Mesangial cell (primary cell): ENCODE results near the gene ZDHHC9. TPM values are rescaled to one million over a fixed set of nuclear protein-coding genes. Genes with fewer than 3 reads are reported as not detected.

Source experiments
- total RNA-seq: library from RNA; depleted of rRNA; stranded (reverse); fragments of >200 nt; gene quantifications from 2 replicates; pipeline ENCODE4 v1.2.3, GENCODE V29; 2015

ZDHHC9 gene
- 14.0 and 25.0 TPM in 2 replicates for total RNA-seq

DNA sequence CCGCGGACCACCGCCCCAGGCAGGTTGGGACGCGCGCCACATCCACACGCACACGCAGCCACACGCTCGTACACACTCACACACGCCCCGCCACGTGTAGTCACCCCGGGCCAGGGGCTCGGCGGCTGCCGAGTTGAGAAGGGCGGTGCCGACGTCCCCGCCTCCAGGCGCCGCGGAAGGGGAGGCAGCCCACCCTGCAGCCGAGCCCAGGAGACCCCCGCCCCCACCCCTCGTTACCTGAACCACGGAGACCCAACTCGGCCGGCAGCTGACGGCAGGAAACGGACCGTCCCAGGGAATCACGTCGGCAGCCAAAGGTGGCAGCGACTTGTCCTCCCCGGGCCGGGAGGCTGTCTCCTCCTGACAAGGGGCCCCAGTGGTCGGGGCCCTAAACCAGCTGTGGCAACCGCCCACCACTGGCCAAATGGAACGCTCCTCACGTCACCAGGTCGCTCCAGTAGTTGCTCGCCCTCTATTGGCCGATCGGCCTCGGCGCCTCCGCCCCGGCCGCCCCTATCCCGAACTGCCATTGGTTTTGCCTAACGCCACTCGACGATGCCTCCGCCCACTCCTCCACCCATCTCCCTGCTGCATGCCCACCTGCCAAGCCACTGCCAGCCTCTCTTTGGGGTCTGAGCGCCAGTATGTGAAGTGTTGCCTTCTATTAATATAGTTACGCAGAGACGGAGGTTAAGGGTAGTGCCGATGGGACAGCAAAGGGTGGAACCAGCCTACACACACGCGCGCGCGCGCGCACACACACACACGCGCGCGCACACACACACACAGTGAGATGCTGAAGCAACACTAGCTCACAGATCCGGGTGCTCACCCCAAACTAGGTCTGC, at the start of gene ZDHHC9:
ZDHHC9 (minus strand) TSS at position 428 of the 848 bp plus-strand sequence. CDS start 1,941 bp downstream, outside the sequence.

DNA sequence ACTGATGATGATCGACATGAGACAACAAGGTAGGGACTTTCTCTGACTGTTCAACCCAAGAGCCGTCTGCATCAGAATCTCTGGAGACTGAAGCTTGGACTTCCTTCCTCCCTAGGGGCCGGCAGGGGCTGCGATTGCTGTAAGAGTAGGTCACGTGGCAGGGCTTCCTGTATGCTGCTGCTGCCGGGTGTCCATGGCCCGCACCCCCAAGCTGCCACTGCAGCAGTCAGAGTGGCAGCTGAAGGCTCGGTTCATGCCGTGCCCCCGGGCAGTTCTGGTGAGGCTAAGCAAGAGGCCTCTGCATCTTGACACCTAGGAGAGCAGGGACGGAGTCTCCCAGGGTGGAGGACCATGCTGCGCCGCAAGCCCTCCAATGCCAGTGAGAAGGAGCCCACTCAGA, 63.9 kb downstream of the ZDHHC9 start, which contains the start of gene SASH3:
SASH3 (plus strand) TSS at position 203 of the 400 bp plus-strand sequence; CDS start at position 352, 149 bp downstream.

Other genes starting within 250 kb of the ZDHHC9 start
- gene APLN, start 188.9 kb downstream of the ZDHHC9 start, total RNA-seq, result 0.33 TPM in 1 of 2 replicates, not detected in the other
- not detected in 2 replicates for gene XPNPEP2, start 104.9 kb downstream of the ZDHHC9 start, total RNA-seq
- gene SASH3, start 63.9 kb downstream of the ZDHHC9 start, total RNA-seq, result not detected in 2 replicates
- 5.5 and 8.6 TPM in 2 replicates for gene UTP14A, start 62.3 kb upstream of the ZDHHC9 start, total RNA-seq
- gene BCORL1, start 138.7 kb upstream of the ZDHHC9 start, total RNA-seq, result 3.6 and 6.2 TPM in 2 replicates